Trophoblast cell (in vitro differentiated cells and primary cell): ENCODE results near the gene FYTTD1.

Source experiments
- DNase-seq, 2 donors: peaks; one replicate each; pipeline ENCODE4 v3.0.0-alpha.2; 2016
- H2AFZ ChIP-seq: 2 replicates; pipeline ENCODE4 v1.6.1; 2013; ENCODE audit warnings: low read length, moderate library complexity, mild to moderate bottlenecking; ENCODE audit not compliant: insufficient read depth, poor library complexity
- H2AK5ac ChIP-seq: 2 replicates; pipeline ENCODE4 v1.6.1; 2013; ENCODE audit warnings: mild to moderate bottlenecking, low read length
- H2BK120ac ChIP-seq: 2 replicates; pipeline ENCODE4 v1.6.1; 2013; ENCODE audit warnings: low read length, mild to moderate bottlenecking, moderate library complexity; ENCODE audit not compliant: insufficient read depth, poor library complexity
- H2BK12ac ChIP-seq: 2 replicates; pipeline ENCODE4 v1.6.1; 2013; ENCODE audit warnings: mild to moderate bottlenecking, low read length, moderate library complexity
- H2BK5ac ChIP-seq: 2 replicates; pipeline ENCODE4 v1.6.1; 2013; ENCODE audit warnings: low read length, low read depth, moderate library complexity, mild to moderate bottlenecking; ENCODE audit not compliant: poor library complexity
- H3K14ac ChIP-seq: 2 replicates; pipeline ENCODE4 v1.6.1; 2013; ENCODE audit warnings: mild to moderate bottlenecking, low read length
- H3K18ac ChIP-seq: 2 replicates; pipeline ENCODE4 v1.6.1; 2013; ENCODE audit warnings: mild to moderate bottlenecking, low read length
- H3K23ac ChIP-seq: 2 replicates; pipeline ENCODE4 v1.6.1; 2013; ENCODE audit warnings: low read length
- H3K27ac ChIP-seq: 2 replicates; pipeline ENCODE4 v1.5.1; 2013; ENCODE audit warnings: low read depth, mild to moderate bottlenecking, inconsistent platforms, low read length, moderate library complexity
- H3K27me3 ChIP-seq: 2 replicates; pipeline ENCODE4 v1.6.1; 2013; ENCODE audit warnings: inconsistent platforms, mild to moderate bottlenecking, low read length, moderate library complexity; ENCODE audit not compliant: insufficient read depth
- H3K36me3 ChIP-seq, 2 experiments: 1 replicate in 1 of 2; 2 replicates in 1 of 2; pipeline ENCODE4 v1.6.1; 2013; ENCODE audit warnings: low read length in 2 of 2, mild to moderate bottlenecking in 2 of 2, moderate library complexity in 1 of 2; ENCODE audit not compliant: insufficient read depth in 2 of 2, control insufficient read depth in 1 of 2
- H3K4ac ChIP-seq: 2 replicates; pipeline ENCODE4 v1.6.1; 2013; ENCODE audit warnings: low read depth, mild to moderate bottlenecking, low read length, moderate library complexity
- H3K4me1 ChIP-seq, 2 experiments: 1 replicate in 1 of 2; 2 replicates in 1 of 2; pipeline ENCODE4 v1.6.1; 2013; ENCODE audit warnings: low read length in 2 of 2, mild to moderate bottlenecking in 2 of 2, moderate library complexity in 1 of 2; ENCODE audit not compliant: insufficient read depth in 2 of 2, control insufficient read depth in 1 of 2
- H3K4me2 ChIP-seq: 2 replicates; pipeline ENCODE4 v1.6.1; 2013; ENCODE audit warnings: inconsistent platforms, mild to moderate bottlenecking, low read length, moderate library complexity
- H3K4me3 ChIP-seq: 2 replicates; pipeline ENCODE4 v1.5.1; 2013; ENCODE audit warnings: mild to moderate bottlenecking, low read depth, low read length, inconsistent platforms
- H3K79me1 ChIP-seq: one replicate; pipeline ENCODE4 v1.6.1; 2013; ENCODE audit warnings: low read length
- H3K79me2 ChIP-seq: 2 replicates; pipeline ENCODE4 v1.6.1; 2013; ENCODE audit warnings: low read length, mild to moderate bottlenecking; ENCODE audit not compliant: control insufficient read depth, insufficient read depth, poor library complexity
- H3K9ac ChIP-seq: 2 replicates; pipeline ENCODE4 v1.6.1; 2013; ENCODE audit warnings: mild to moderate bottlenecking, low read length
- H3K9me3 ChIP-seq: 2 replicates; pipeline ENCODE4 v1.6.1; 2013; ENCODE audit warnings: low read depth, mild to moderate bottlenecking, control low read depth, inconsistent platforms, low read length; ENCODE audit not compliant: insufficient read depth
- H4K12ac ChIP-seq: 2 replicates; pipeline ENCODE4 v1.6.1; 2013; ENCODE audit warnings: low read depth, mild to moderate bottlenecking, low read length, moderate library complexity
- H4K8ac ChIP-seq: 2 replicates; pipeline ENCODE4 v1.6.1; 2013; ENCODE audit warnings: low read depth, mild to moderate bottlenecking, low read length, moderate library complexity
- H4K91ac ChIP-seq: one replicate; pipeline ENCODE4 v1.6.1; 2013; ENCODE audit warnings: low read depth, mild to moderate bottlenecking, low read length, moderate library complexity
- WGBS: extraction: QIAGEN DNeasy Blood & Tissue Kit; methylation state at CpG from one replicate; pipeline ENCODE4 v1.1.7; 2013; ENCODE audit warnings: missing lambda C conversion rate; ENCODE audit not compliant: insufficient read length, insufficient coverage; ENCODE audit errors: extremely low coverage; 5-methylcytosine and 5-hydroxymethylcytosine counted together

Gene FYTTD1

GRCh38 chr3:197807969-197808587 lies 58.4 kb downstream of the FYTTD1 start:
- H3K79me1 ChIP-seq, result no peaks in the 10 kb centered on the region
- no peak overlapping the region for H3K9ac ChIP-seq
- H3K14ac ChIP-seq, result no peak overlapping the region

GRCh38 chr3:197809356-197810020 lies 59.8 kb downstream of the FYTTD1 start:
- Histone ChIP-seq H3K14ac (no peak overlapping the region), H3K9me3 (no peaks in the 10 kb centered on the region), H2AK5ac (no peak overlapping the region), H3K79me2 (peaks cover 1% of the 10 kb centered on the region), H3K4me3 (no peak overlapping the region), H2BK120ac (no peak overlapping the region), H2BK5ac (no peak overlapping the region), H4K12ac (no peak overlapping the region), H3K4me2 (no peak overlapping the region), H3K18ac (no peak overlapping the region), H4K8ac (no peak overlapping the region), H3K27me3 (no peaks in the 10 kb centered on the region), H2AFZ (no peak overlapping the region), H3K23ac (no peak overlapping the region), H3K9ac (no peak overlapping the region), H3K36me3 (peaks cover 0 to 1% of the 10 kb centered on the region in 2 experiments), H3K27ac (no peak overlapping the region), H2BK12ac (no peak overlapping the region), H3K4ac (no peak overlapping the region), H3K4me1 (peaks cover 0 to 5% of the 10 kb centered on the region in 2 experiments), H3K79me1 (no peaks in the 10 kb centered on the region), H4K91ac (no peak overlapping the region)
- no CpG with 5 or more reads among the region's 2 CpGs for WGBS
- DNase-seq, result peak; percentile 27 to 81

More at GRCh38 chr3:197807969-197808587, 58.4 kb downstream of the FYTTD1 start:
- H2BK5ac ChIP-seq, result no peak overlapping the region
- H3K4me2 ChIP-seq, result no peak overlapping the region
- no peaks in the 10 kb centered on the region for H3K27me3 ChIP-seq
- H3K27ac ChIP-seq, result no peak overlapping the region
- H3K4me1 ChIP-seq, result peaks cover 0 to 5% of the 10 kb centered on the region in 2 experiments
- no peak for DNase-seq
- no peak overlapping the region for H3K18ac ChIP-seq
- H3K79me2 ChIP-seq, result peaks cover 1% of the 10 kb centered on the region
- no peak overlapping the region for H4K8ac ChIP-seq
- no peak overlapping the region for H4K12ac ChIP-seq
- H3K4me3 ChIP-seq, result no peak overlapping the region
- no peak overlapping the region for H2AK5ac ChIP-seq
- H2BK12ac ChIP-seq, result no peak overlapping the region
- no CpG with 5 or more reads among the region's 4 CpGs for WGBS
- H4K91ac ChIP-seq, result no peak overlapping the region
- peaks cover 0 to 1% of the 10 kb centered on the region in 2 experiments for H3K36me3 ChIP-seq
- H3K9me3 ChIP-seq, result no peaks in the 10 kb centered on the region
- H3K4ac ChIP-seq, result peak overlapping the region; percentile 64
- H2BK120ac ChIP-seq, result no peak overlapping the region
- no peak overlapping the region for H2AFZ ChIP-seq
- H3K23ac ChIP-seq, result peak overlapping the region; percentile 3

- no peak overlapping the region for H2BK120ac ChIP-seq
- no peak overlapping the region for H2BK5ac ChIP-seq
- peak in 1 of 2 donors; percentile 49 for DNase-seq
- H3K4me3 ChIP-seq, result no peak overlapping the region
- no peaks in the 10 kb centered on the region for H3K9me3 ChIP-seq
- no peak overlapping the region for H4K91ac ChIP-seq
- H3K18ac ChIP-seq, result no peak overlapping the region
- H3K4me2 ChIP-seq, result no peak overlapping the region
- no peak overlapping the region for H3K4ac ChIP-seq
- no peaks in the 10 kb centered on the region for H3K27me3 ChIP-seq
- no peak overlapping the region for H3K23ac ChIP-seq
- H3K27ac ChIP-seq, result no peak overlapping the region
- H3K36me3 ChIP-seq, result peaks cover 0 to 1% of the 10 kb centered on the region in 2 experiments
- peaks cover 0 to 5% of the 10 kb centered on the region in 2 experiments for H3K4me1 ChIP-seq
- H2AFZ ChIP-seq, result no peak overlapping the region
- no peak overlapping the region for H2AK5ac ChIP-seq
- no peak overlapping the region for H4K12ac ChIP-seq
- H4K8ac ChIP-seq, result no peak overlapping the region
- no peaks in the 10 kb centered on the region for H3K79me1 ChIP-seq
- no peak overlapping the region for H3K14ac ChIP-seq
- H2BK12ac ChIP-seq, result no peak overlapping the region
- WGBS, result 100% methylated on average over 1 of the region's 6 CpGs
- H3K79me2 ChIP-seq, result peaks cover 1% of the 10 kb centered on the region
- H3K9ac ChIP-seq, result no peak overlapping the region
Observed at GRCh38 chr3:197810901-197811300, 61.2 kb downstream of the FYTTD1 start.

- no peak overlapping the region for H2AK5ac ChIP-seq
- H3K18ac ChIP-seq, result no peak overlapping the region
- no peaks in the 10 kb centered on the region for H3K79me1 ChIP-seq
- no peaks in the 10 kb centered on the region for H3K9me3 ChIP-seq
- H3K4me2 ChIP-seq, result no peak overlapping the region
- no peak overlapping the region for H4K8ac ChIP-seq
- H2AFZ ChIP-seq, result no peak overlapping the region
- H3K4me1 ChIP-seq, result peaks cover 0 to 5% of the 10 kb centered on the region in 2 experiments
- no peak overlapping the region for H3K27ac ChIP-seq
- H3K4me3 ChIP-seq, result no peak overlapping the region
- peaks cover 0 to 1% of the 10 kb centered on the region in 2 experiments for H3K36me3 ChIP-seq
- no peak overlapping the region for H2BK12ac ChIP-seq
- H3K27me3 ChIP-seq, result no peaks in the 10 kb centered on the region
- no peak overlapping the region for H3K4ac ChIP-seq
- H3K14ac ChIP-seq, result no peak overlapping the region
- H2BK120ac ChIP-seq, result no peak overlapping the region
- H4K91ac ChIP-seq, result no peak overlapping the region
- H3K9ac ChIP-seq, result no peak overlapping the region
- no CpG with 5 or more reads among the region's 3 CpGs for WGBS
- H2BK5ac ChIP-seq, result no peak overlapping the region
- no peak overlapping the region for H4K12ac ChIP-seq
- H3K79me2 ChIP-seq, result peaks cover 1% of the 10 kb centered on the region
- no peak overlapping the region for H3K23ac ChIP-seq
- DNase-seq, result peak; percentile 93 to 98
Observed at GRCh38 chr3:197811343-197811742, 61.7 kb downstream of the FYTTD1 start.
